ENCODE data around the gene OR5AN1.

DNA sequence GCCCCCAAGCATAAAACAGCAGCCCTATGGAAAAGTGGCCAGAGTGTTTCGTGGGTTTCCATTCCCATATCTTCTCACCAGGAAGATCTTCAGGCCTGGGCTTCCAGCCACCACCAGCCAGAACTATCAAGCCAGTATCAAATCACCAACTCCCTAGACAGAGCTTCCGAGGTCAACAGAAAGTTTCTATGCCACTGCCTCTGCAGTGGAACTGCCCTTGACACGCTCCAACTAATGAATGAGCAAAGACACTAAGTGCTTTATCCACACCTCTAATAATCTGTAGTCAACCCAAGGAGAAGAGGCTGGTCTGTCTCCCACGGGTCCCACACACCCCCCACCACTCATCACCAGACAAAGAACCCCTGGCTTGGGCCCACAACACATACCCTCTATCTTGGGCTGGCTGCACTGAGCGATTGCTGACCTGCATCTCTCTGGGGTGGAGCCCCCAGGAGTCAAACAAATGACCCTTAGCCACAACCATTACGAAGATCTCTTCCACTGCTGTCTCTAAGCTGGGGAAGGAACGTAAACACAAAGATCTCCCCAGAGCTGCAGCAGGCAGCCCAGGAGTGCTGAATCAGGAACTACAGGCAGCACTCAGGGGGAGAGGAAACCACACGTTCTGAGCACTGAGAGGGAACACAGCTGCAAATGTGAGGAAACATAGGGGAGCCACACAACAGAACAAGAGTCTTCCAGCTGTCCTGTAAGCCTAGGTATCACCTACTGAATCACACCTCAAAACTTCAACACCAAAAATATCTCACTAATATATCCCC is 9.7 kb downstream of the OR5AN1 start:
- TF ChIP-seq, protein P1, sequence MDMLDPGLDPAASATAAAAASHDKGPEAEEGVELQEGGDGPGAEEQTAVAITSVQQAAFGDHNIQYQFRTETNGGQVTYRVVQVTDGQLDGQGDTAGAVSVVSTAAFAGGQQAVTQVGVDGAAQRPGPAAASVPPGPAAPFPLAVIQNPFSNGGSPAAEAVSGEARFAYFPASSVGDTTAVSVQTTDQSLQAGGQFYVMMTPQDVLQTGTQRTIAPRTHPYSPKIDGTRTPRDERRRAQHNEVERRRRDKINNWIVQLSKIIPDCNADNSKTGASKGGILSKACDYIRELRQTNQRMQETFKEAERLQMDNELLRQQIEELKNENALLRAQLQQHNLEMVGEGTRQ (IDR thresholded peaks at IDR 0.05), result no peak
- TF ChIP-seq, protein P2, sequence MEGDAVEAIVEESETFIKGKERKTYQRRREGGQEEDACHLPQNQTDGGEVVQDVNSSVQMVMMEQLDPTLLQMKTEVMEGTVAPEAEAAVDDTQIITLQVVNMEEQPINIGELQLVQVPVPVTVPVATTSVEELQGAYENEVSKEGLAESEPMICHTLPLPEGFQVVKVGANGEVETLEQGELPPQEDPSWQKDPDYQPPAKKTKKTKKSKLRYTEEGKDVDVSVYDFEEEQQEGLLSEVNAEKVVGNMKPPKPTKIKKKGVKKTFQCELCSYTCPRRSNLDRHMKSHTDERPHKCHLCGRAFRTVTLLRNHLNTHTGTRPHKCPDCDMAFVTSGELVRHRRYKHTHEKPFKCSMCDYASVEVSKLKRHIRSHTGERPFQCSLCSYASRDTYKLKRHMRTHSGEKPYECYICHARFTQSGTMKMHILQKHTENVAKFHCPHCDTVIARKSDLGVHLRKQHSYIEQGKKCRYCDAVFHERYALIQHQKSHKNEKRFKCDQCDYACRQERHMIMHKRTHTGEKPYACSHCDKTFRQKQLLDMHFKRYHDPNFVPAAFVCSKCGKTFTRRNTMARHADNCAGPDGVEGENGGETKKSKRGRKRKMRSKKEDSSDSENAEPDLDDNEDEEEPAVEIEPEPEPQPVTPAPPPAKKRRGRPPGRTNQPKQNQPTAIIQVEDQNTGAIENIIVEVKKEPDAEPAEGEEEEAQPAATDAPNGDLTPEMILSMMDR (IDR thresholded peaks at IDR 0.05), result no peak

All from A549 (cell line).